ENCODE results near the gene TMEM59.

TMEM59 gene

GRCh38 chr1:53981220-53981619 lies 71.8 kb downstream of the TMEM59 start:
- DNase-seq, result no peak

GRCh38 chr1:53979712-53980450 lies 73.1 kb downstream of the TMEM59 start:
- no peak for DNase-seq
